OCI-LY1 (cell line): ENCODE measurements around the gene GATAD2A.
A peak's percentile ranks its signal among the peaks of the same experiment; 100 is the strongest.

ENCODE experiments used
- H2AFZ ChIP-seq: fragments of 200-600 bp; sonication (generic), shearing (Covaris generic); 2 replicates; pipeline ENCODE4 v1.6.0; 2014; ENCODE audit warnings: antibody characterized with exemption, mild to moderate bottlenecking, low read length
- H3F3A ChIP-seq: fragments of 200-600 bp; sonication (generic), shearing (Covaris generic); 2 replicates; pipeline ENCODE4 v1.6.0; 2014; ENCODE audit warnings: mild to moderate bottlenecking, antibody characterized with exemption, low read length, moderate library complexity; ENCODE audit not compliant: insufficient read depth
- H3K27ac ChIP-seq: fragments of 200-600 bp; sonication (generic); 2 replicates; pipeline ENCODE4 v1.5.1; 2014; ENCODE audit warnings: low read length, mixed run types, mild to moderate bottlenecking, low read depth; ENCODE audit not compliant: poor library complexity, severe bottlenecking
- H3K27me3 ChIP-seq: fragments of 200-600 bp; sonication (generic); 2 replicates; pipeline ENCODE4 v1.6.0; 2014; ENCODE audit warnings: antibody characterized with exemption, mild to moderate bottlenecking, low read length, moderate library complexity; ENCODE audit not compliant: insufficient read depth
- H3K36me3 ChIP-seq: fragments of 200-600 bp; sonication (generic); 2 replicates; pipeline ENCODE4 v1.6.1; 2014; ENCODE audit warnings: mild to moderate bottlenecking, antibody characterized with exemption, low read length, moderate library complexity, mixed read lengths; ENCODE audit not compliant: insufficient read depth
- H3K4me1 ChIP-seq: fragments of 200-600 bp; sonication (generic); 2 replicates; pipeline ENCODE4 v1.5.1; 2014; ENCODE audit warnings: mild to moderate bottlenecking, low read length, moderate library complexity; ENCODE audit not compliant: insufficient read depth, severe bottlenecking
- H3K4me2 ChIP-seq: fragments of 200-600 bp; sonication (generic), shearing (Covaris generic); 2 replicates; pipeline ENCODE4 v1.6.1; 2014; ENCODE audit warnings: low read length
- H3K4me3 ChIP-seq: fragments of 200-600 bp; sonication (generic); 2 replicates; pipeline ENCODE4 v1.5.1; 2014; ENCODE audit warnings: low read length, low read depth, mild to moderate bottlenecking, mixed read lengths; ENCODE audit not compliant: poor library complexity, severe bottlenecking
- H3K79me2 ChIP-seq: fragments of 200-600 bp; shearing (Covaris generic); 2 replicates; pipeline ENCODE4 v1.6.1; 2016; ENCODE audit warnings: mixed run types, low read length, mixed read lengths; ENCODE audit not compliant: insufficient read depth
- H3K9ac ChIP-seq: fragments of 200-600 bp; sonication (generic), shearing (Covaris generic); 2 replicates; pipeline ENCODE4 v1.6.1; 2014; ENCODE audit warnings: mild to moderate bottlenecking, low read length, mixed read lengths
- H3K9me2 ChIP-seq: fragments of 200-600 bp; sonication (generic), shearing (Covaris generic); 2 replicates; pipeline ENCODE4 v1.6.1; 2014; ENCODE audit warnings: low read depth, mild to moderate bottlenecking, low read length, mixed read lengths
- H3K9me3 ChIP-seq: fragments of 200-600 bp; shearing (Covaris generic); 2 replicates; pipeline ENCODE4 v1.6.1; 2014; ENCODE audit warnings: low read length, mixed read lengths
- H4K20me1 ChIP-seq: fragments of 200-600 bp; sonication (generic), shearing (Covaris generic); 2 replicates; pipeline ENCODE4 v1.6.0; 2016; ENCODE audit warnings: mild to moderate bottlenecking, low read length; ENCODE audit not compliant: insufficient read depth
- CTCF ChIP-seq: fragments of 200-600 bp; sonication (generic), shearing (Covaris generic); IDR thresholded peaks from 2 replicates; pipeline ENCODE4 v1.5.1; 2017; ENCODE audit warnings: mild to moderate bottlenecking, antibody characterized with exemption, low read length, moderate library complexity, mixed read lengths
- EZH2 ChIP-seq: fragments of 200-600 bp; sonication (generic), shearing (Covaris generic); IDR thresholded peaks from 2 replicates; pipeline ENCODE4 v1.8.0; 2017; ENCODE audit warnings: borderline replicate concordance, mixed run types, mild to moderate bottlenecking, antibody characterized with exemption, low read length, moderate library complexity, mixed read lengths

The GATAD2A gene

DNA sequence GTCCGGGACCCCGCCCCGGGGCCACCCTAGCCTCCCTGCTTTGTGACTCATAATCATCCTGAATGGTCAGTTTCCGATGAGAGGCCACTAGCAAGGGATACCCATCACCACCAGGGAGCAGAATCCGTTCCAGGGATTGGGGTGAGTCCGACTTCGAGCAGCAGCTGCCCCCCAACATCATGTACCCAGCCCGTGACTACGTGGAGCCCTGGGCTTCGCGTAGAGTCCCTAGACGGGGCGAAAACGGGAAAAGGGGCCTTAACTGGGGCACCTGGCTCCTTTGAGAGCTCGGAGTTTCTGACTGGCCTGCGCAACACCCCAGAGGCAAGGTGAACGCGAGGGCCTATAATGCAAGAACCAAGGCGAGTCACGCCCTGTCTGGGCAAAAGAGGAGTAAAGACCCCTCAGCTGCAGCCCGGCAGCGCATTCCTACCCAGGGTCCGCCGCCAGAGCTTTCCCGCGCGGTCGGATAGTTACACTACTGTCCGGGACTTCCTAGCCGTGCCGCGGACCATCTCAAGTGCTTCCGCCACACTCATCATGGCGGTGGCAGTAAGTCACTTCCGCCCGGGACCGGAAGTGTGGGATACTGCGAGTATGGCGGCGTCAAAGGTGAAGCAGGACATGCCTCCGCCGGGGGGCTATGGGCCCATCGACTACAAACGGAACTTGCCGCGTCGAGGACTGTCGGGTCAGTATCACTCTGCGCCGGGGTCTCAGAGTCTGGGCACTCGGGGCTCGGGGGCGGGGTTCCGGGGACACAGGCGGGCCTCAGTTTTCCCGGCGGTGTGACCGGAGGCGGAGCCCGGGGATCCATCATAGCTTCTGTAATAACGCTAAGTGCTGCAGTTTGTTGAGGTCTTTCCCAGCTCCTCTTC lies 110.4 kb downstream of the GATAD2A start, which contains the start of gene NDUFA13:
TSS of gene NDUFA13 (plus strand) at position 584 of the 878 bp plus-strand sequence. CDS start at position 598, 14 bp downstream.
- peak within 1 kb of the TSS; percentile 94 for H3K9ac ChIP-seq
- H3K27ac ChIP-seq, result peak within 1 kb of the TSS; percentile 73
- TF ChIP-seq CTCF, result no peak
- TF ChIP-seq EZH2, result no peak
- H3K9me3 ChIP-seq, result no peaks in the 10 kb centered on the region
- no peaks in the 10 kb centered on the region for H3K9me2 ChIP-seq
- H3K4me2 ChIP-seq, result peak within 1 kb of the TSS; percentile 87
- peaks cover 37% of the 10 kb centered on the region for H3K4me1 ChIP-seq
- H3K27me3 ChIP-seq, result no peaks in the 10 kb centered on the region
- H3K79me2 ChIP-seq, result peaks cover 41% of the 10 kb centered on the region
- no peaks in the 10 kb centered on the region for H3F3A ChIP-seq
- H3K4me3 ChIP-seq, result peak within 1 kb of the TSS; percentile 95
- H2AFZ ChIP-seq, result no peak within 1 kb of the TSS
- no peaks in the 10 kb centered on the region for H4K20me1 ChIP-seq
- peaks cover 23% of the 10 kb centered on the region for H3K36me3 ChIP-seq

- H4K20me1 ChIP-seq, result no peaks in the 10 kb centered on the region
- H3K27me3 ChIP-seq, result no peaks in the 10 kb centered on the region
- TF ChIP-seq CTCF (no peak), EZH2 (no peak)
- peak overlapping the region; percentile 94 for H3K9ac ChIP-seq
- H3K9me3 ChIP-seq, result no peaks in the 10 kb centered on the region
- no peak overlapping the region for H2AFZ ChIP-seq
- peaks cover 39% of the 10 kb centered on the region for H3K4me1 ChIP-seq
- no peaks in the 10 kb centered on the region for H3F3A ChIP-seq
- H3K4me2 ChIP-seq, result peak overlapping the region; percentile 87
- H3K9me2 ChIP-seq, result no peaks in the 10 kb centered on the region
- peak overlapping the region; percentile 95 for H3K4me3 ChIP-seq
- peak overlapping the region; percentile 73 for H3K27ac ChIP-seq
- peaks cover 25% of the 10 kb centered on the region for H3K36me3 ChIP-seq
- peaks cover 49% of the 10 kb centered on the region for H3K79me2 ChIP-seq
Observed at GRCh38 chr19:19517235-19517619, 111.8 kb downstream of the GATAD2A start.

- TF ChIP-seq EZH2 (no peak), CTCF (no peak)
Observed at GRCh38 chr19:19520989-19521388, 115.5 kb downstream of the GATAD2A start.

More at GRCh38 chr19:19520989-19521388, 115.5 kb downstream of the GATAD2A start:
- no peaks in the 10 kb centered on the region for H3K9me3 ChIP-seq
- H3K4me2 ChIP-seq, result peak overlapping the region; percentile 9; the same call in 1 of the 2 replicates
- H3K79me2 ChIP-seq, result peaks cover 58% of the 10 kb centered on the region
- H3K9me2 ChIP-seq, result no peaks in the 10 kb centered on the region
- H4K20me1 ChIP-seq, result no peaks in the 10 kb centered on the region
- no peak overlapping the region for H3K4me3 ChIP-seq
- no peak overlapping the region for H2AFZ ChIP-seq
- H3K4me1 ChIP-seq, result peaks cover 68% of the 10 kb centered on the region
- no peaks in the 10 kb centered on the region for H3K27me3 ChIP-seq
- no peak overlapping the region for H3K27ac ChIP-seq
- H3K36me3 ChIP-seq, result peaks cover 35% of the 10 kb centered on the region
- H3F3A ChIP-seq, result no peaks in the 10 kb centered on the region
- H3K9ac ChIP-seq, result no peak overlapping the region
